NCI-H510A (cell line): ENCODE measurements around the gene DBN1.
"Not testable (repeated sequence)": the region's sequence is repeated elsewhere in the genome, so short reads cannot be mapped to it uniquely, and the experiment has no call there.

Experiments used
- DNase-seq: peaks from one replicate; lab custom pipeline; 2025; lab: John Stamatoyannopoulos, UW

DBN1 gene

GRCh38 chr5:177429248-177430040 is 44.0 kb downstream of the DBN1 start:
- no peak for DNase-seq

DNA sequence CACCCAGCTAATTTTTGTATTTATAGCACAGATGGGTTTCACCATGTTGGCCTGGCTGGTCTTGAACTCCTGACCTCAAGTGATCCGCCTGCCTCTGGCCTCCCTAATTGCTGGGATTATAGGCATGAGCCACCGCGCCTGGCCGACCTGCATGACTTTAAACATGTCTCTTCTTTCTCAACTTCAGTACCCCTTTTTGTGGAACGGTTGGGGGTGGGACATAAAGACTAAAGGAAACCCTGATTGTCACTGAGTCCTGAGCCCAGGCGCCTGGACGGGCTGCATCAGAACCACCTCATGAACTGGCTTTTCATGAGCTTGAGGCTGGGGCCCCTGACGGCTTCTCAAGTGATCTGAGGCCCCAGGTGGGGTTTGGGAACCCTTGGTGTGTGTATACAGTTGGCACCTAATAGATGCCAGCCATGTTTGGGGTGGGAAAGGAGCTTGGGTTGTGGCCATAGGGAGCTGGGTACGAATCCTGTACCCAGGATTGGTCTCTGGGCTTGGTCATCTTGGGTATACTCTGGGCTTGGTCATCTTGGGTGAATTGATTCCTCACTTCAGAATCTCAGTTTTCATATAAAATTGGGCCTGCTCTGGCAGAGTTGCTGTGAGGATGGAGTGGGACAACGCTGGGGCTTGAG is 44.7 kb downstream of the DBN1 start:
- DNase-seq, result no peak

DNA sequence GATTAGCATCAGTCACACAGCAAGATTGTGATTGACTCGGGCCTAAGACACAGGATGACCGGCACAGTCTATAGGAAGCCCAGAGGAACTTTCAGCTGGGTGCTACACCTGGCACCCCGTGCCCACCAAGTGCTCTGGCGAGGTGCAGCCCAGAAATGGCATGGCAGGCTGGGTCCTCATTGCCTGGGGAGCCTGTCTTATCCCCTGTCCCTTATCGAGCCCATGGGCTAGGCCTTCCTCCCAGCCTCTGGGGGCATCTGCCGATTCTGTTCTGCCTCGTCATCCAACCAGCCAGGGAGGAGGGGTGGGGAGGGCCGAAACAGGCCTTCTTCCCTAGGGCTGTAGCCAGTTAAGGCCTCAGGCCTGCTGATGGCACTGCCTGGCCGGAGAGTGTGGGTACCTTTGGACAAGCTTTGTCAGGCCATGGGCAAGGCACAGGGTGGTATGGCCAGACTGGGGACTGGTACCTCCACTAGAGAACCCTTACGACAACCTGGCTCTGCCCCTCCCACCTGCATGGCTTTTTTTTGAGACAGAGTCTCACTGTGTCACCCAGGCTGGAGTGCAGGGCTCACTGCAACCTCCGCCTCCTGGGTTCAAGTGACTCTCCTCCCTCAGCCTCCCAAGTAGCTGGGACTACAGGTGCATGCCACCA is 45.4 kb downstream of the DBN1 start:
- DNase-seq, result no peak

GRCh38 chr5:177427211-177427822 is 46.1 kb downstream of the DBN1 start:
- DNase-seq, result no peak

- no peak for DNase-seq
Observed at GRCh38 chr5:177426566-177427210, 46.7 kb downstream of the DBN1 start, which contains the start of gene GRK6. GRK6 (plus strand) TSS chr5:177426676; CDS start chr5:177426846, 170 bp downstream.

DNA sequence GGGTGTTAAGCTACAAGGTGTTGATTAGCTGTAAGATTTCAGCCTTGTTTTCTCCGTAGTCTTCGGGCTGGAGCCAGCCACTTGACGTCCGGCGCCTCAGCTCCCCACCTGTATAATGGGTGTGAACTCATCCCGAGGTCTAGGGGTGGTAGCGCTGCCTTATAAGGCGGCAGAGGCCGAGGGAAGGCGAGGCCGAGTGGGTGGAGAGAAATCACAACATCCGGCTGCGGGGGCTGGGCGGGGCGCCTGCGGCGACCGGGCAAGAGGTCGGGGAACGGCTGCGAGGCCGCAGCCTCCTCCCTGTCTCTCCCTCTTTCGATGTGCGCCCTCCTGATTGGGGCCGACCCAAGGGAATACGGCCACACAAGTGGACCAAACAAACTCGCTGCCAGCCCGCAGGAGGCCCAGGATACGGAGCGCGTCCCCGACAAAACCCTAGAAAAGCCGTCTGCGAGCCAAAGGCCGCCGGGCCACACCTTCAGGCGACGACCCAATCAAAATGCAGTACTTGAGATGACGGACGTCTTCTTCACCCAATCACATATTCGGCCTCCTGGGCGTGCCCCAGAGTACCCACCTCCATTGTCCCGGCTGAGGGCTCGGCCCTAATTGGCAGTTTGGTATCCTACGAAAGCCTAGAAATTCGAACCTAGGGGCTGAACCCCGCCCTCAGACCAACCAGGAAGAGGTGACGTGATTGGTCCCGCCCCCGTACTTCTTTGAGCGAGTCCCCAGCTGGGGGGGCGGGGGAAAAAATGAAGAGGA is 47.5 kb downstream of the DBN1 start:
- DNase-seq, result peak; percentile 98

- no peak for DNase-seq
Observed at GRCh38 chr5:177425196-177425800, 48.1 kb downstream of the DBN1 start.

DNA sequence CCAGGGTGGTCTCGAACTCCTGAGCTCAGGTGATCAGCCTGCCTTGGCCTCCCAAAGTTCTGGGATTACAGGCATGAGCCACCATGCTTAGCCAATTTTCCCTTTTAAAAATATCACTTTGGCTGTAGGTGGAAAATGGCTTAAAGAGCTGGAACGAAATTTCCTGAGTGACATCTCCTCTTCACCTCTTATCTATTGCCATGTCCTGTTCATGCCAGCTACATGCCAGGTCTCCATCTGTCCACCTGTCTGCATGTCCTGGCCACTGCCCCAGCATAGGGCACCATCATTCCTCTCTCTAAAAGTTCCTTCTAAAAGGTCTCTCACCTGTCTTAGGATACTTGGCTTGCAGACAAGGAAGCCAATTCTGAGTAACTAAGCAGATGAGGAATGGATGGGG is 49.8 kb downstream of the DBN1 start:
- no peak for DNase-seq

DNA sequence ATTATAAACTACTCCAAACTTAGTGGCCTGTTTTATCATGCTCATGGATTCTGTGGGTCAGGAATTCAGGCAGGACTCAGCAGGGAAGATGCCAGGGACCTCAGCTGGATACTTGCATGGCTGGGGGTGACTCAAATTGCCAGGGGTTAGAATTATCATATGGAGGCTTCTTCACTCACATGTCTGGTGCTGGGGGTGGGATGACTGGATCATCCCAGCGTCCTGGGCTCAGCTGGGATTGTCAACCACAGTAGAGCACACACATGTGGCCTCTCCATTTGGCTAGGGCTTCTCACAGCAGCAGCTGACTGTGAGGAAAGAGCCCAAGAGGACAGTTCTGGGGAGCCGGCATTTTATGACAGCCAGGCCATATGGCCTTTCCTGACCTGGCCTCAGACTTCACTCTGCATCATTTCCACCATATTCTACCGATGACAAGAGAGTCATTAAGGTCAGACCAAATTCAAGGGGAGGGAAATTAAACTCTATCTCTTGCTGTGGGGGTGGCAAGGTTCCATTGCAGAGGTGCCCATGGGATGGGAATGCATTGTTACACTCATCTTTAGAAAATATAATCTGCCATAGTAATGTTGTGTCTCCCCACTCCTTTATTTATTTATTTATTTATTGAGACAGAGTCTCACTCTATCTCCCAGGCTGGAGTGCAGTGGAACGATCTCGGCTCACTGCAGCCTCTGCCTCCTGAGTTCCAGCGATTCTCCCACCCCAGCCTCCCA is 52.2 kb downstream of the DBN1 start:
- DNase-seq, result no peak

DNA sequence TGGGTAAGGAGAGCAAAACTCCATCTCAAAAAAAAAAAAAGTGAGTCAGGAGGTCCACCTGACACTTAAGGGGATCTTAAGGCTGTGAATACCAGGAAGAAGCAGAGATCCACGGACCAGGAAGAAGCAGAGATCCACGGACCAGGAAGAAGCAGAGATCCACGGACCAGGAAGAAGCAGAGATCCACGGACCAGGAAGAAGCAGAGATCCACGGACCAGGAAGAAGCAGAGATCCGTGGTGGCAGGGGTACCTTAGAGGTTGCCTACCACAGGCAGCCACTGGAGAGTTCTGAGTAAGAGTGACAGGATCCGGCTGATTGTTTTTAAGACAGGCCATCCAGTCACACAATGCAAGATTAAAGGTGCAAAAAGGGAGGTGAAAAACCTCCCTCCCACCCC is 53.0 kb downstream of the DBN1 start:
- DNase-seq, result not testable (repeated sequence)

GRCh38 chr5:177419046-177419445 is 54.4 kb downstream of the DBN1 start:
- DNase-seq, result no peak

- not testable (repeated sequence) for DNase-seq
Observed at GRCh38 chr5:177417081-177417480, 56.4 kb downstream of the DBN1 start.

- no peak for DNase-seq
Observed at GRCh38 chr5:177414481-177414880, 59.0 kb downstream of the DBN1 start.

- DNase-seq, result no peak
Observed at GRCh38 chr5:177412603-177413233, 60.7 kb downstream of the DBN1 start.

GRCh38 chr5:177410575-177410974 is 62.9 kb downstream of the DBN1 start:
- no peak for DNase-seq

DNA sequence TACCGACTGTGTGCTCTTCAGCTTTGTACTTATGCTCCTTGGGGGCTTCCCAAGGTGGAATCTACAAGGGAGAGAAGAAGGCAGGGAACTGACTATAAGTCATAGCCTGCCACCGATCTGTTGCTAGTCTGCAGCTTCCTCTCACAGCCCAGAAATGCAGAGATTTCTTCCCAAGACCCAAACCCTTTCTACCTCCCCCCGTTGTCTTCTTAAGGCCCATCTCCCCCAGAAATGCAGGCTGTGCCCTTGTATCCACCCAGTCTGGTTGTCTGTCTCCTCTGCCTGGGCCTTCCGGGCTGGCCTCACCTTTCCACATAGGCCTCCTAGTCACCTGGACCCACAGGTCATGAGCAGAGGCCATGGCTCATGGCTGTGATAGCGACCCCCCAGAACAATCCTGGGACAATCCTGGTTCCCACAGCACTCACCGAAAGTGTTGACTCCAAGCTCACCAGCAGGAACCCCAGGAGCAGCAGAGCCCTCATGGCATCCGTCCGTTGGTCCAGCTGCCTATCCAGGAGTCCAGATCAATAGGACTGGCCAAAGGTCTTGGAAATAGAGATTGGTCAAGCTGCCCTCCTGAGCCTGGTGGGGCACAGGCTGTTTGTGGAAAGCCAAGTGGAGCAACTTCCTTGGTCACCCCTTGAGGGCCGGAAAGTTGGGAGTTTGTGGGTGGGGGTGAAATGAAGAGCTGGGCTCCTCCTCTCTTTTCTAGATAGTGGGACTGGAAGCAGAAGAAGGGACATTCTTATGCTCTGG is 64.2 kb downstream of the DBN1 start, which contains the start of gene F12:
Gene F12 (minus strand): TSS at position 522 of the 759 bp plus-strand sequence. CDS start 37 bp downstream, at position 485.
- DNase-seq, result no peak
